OCI-LY3 (cell line): Measurements from ENCODE around the gene PKIG.

ENCODE experiments used
- CTCF ChIP-seq: fragments of 200-600, 300-600 bp; sonication (generic); IDR thresholded peaks from 2 replicates; pipeline ENCODE4 v1.5.1; 2014; ENCODE audit warnings: antibody characterized with exemption, low read length, low read depth
- EZH2phosphoT487 ChIP-seq: fragments of 200-600 bp; shearing (Covaris generic); IDR thresholded peaks from 2 replicates; pipeline ENCODE4 v1.6.1; 2018; ENCODE audit warnings: antibody characterized with exemption, mixed run types, low read depth

DNA sequence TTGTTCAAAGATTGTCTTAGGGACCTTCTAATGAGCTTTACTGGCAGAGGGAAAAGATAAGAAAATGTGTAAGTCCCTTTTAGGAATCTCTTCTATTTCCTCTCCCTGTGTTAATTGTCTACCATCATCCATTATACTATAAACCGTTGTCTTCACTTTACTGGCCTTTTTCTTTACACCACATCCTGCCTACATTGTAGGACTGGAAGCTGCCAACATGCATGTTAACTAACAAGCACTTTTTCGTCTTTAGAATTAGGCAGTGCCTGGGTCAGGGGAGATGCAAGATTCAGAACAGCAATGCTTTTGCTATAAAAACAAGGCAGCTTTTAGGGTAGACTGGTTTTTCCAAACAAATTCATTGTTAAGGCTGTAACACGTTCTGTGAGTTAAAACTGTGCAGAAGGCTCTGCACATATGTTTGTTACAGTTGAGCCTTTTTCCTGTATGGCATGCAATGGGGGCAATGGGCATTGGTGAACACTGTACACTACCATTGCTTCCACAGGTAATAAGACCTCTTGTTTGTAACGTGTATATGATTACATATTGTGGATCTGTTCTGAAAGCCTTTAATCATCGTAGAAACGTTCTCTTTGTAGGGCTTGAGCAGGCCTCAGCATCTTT lies 10.9 kb upstream of the PKIG start:
- TF ChIP-seq CTCF (no peak), EZH2phosphoT487 (no peak)
